ENCODE measurements around the gene SLC27A5. TPM values are rescaled to one million over a fixed set of nuclear protein-coding genes. Genes with fewer than 3 reads are reported as not detected.

SLC27A5 gene
- total and polyA plus RNA-seq, 9 of the 15 experiments (the other 6 are each of a cell fraction or from before 2014, with no cell fraction given): 42.2 to 318 (median 64.7) TPM

GRCh38 chr19:58554494-58555368 is 42.9 kb upstream of the SLC27A5 start, which contains the start of gene CHMP2A (continued):
- peak; percentile 68 to 98 (median 85); a peak in 5 of 6 replicates for TF ChIP-seq ZBTB11 (CRISPR knock-in tag; IDR thresholded peaks at IDR 0.05)
- peak; percentile 99 for TF ChIP-seq GABPA (tag; conservative IDR thresholded peaks at IDR 0.05; ENCODE audit: low read depth)
- peak; percentile 90 for TF ChIP-seq POLR2A (conservative IDR thresholded peaks at IDR 0.05)
- TF ChIP-seq MCM2 (IDR thresholded peaks at IDR 0.05; ENCODE audit: low read depth): no peak
- TF ChIP-seq IRF9 (tag; IDR thresholded peaks at IDR 0.05): no peak
- peak; percentile 0; the same call in 1 of the 2 replicates for TF ChIP-seq TFE3 (CRISPR knock-in tag; IDR thresholded peaks at IDR 0.05)
- TF ChIP-seq SIN3A (IDR thresholded peaks at IDR 0.05; ENCODE audit: borderline replicate concordance in 2 of 2, control insufficient read depth in 1 of 2, low read depth in 2 of 2, low read length in 2 of 2): peak; percentile 46 to 79; a peak in 3 of 4 replicates
- TF ChIP-seq NR2F6 (CRISPR knock-in tag; IDR thresholded peaks at IDR 0.05): no peak
- peak; percentile 99 for TF ChIP-seq GABPB1 (CRISPR knock-in tag; IDR thresholded peaks at IDR 0.05)
- TF ChIP-seq SIN3B (IDR thresholded peaks at IDR 0.05; ENCODE audit: low read depth): peak; percentile 85
- TF ChIP-seq MXI1 (IDR thresholded peaks at IDR 0.05; ENCODE audit: low read depth, low read length): peak; percentile 40; the same call in 1 of the 2 replicates
- no peak for TF ChIP-seq MAFF (IDR thresholded peaks at IDR 0.05; ENCODE audit: low read length)
- peak; percentile 99 for TF ChIP-seq POLR2AphosphoS2 (IDR thresholded peaks at IDR 0.05; ENCODE audit: low read length)
- no peak for TF ChIP-seq ZNF23 (CRISPR knock-in tag; IDR thresholded peaks at IDR 0.05)
- TF ChIP-seq HMGXB4 (CRISPR knock-in tag; IDR thresholded peaks at IDR 0.05): 0 out of 2 replicates have a peak, but pooled peaks have one; percentile 11
- TF ChIP-seq GTF2A2 (tag; IDR thresholded peaks at IDR 0.05): no peak
- no peak for TF ChIP-seq ZKSCAN8 (CRISPR knock-in tag; IDR thresholded peaks at IDR 0.05)
- no peak for TF ChIP-seq ZNF699 (CRISPR knock-in tag; IDR thresholded peaks at IDR 0.05; ENCODE audit: insufficient replicate concordance)

Data from K562 (cell line).